UCSD-AML1 (cell line): ENCODE data around the gene NR5A2.
A peak's percentile ranks its signal among the peaks of the same experiment; 100 is the strongest.

Experiments used
- DNase-seq: peaks from one replicate; lab custom pipeline; 2025; ENCODE audit not compliant: unreplicated experiment; lab: John Stamatoyannopoulos, UW

The NR5A2 gene

GRCh38 chr1:200035956-200036618, 8.6 kb downstream of the NR5A2 start:
- no peak for DNase-seq

GRCh38 chr1:200036619-200037270, 9.2 kb downstream of the NR5A2 start:
- no peak for DNase-seq

GRCh38 chr1:200037501-200037900, 10.0 kb downstream of the NR5A2 start:
- no peak for DNase-seq

GRCh38 chr1:200037904-200038303, 10.4 kb downstream of the NR5A2 start:
- no peak for DNase-seq

GRCh38 chr1:200038325-200038980, 10.9 kb downstream of the NR5A2 start:
- peak; percentile 61 for DNase-seq

- DNase-seq = peak; percentile 69
These were observed 11.7 kb downstream of the NR5A2 start for GRCh38 chr1:200038981-200039848.

GRCh38 chr1:200039849-200040474, 12.5 kb downstream of the NR5A2 start:
- DNase-seq = peak; percentile 33

- peak; percentile 59 for DNase-seq
These were observed 13.1 kb downstream of the NR5A2 start for GRCh38 chr1:200040481-200041138.

GRCh38 chr1:200041337-200042118, 14.0 kb downstream of the NR5A2 start:
- DNase-seq = peak; percentile 44

GRCh38 chr1:200042119-200042551, 14.6 kb downstream of the NR5A2 start:
- DNase-seq = no peak

- peak; percentile 58 for DNase-seq
These were observed 15.2 kb downstream of the NR5A2 start for GRCh38 chr1:200042552-200043335.

GRCh38 chr1:200043336-200043668, 15.8 kb downstream of the NR5A2 start:
- DNase-seq = no peak

- DNase-seq = no peak
These were observed 18.6 kb downstream of the NR5A2 start for GRCh38 chr1:200046115-200046514.

GRCh38 chr1:200048244-200048643, 20.7 kb downstream of the NR5A2 start:
- DNase-seq = no peak

GRCh38 chr1:200049810-200050209, 22.3 kb downstream of the NR5A2 start:
- DNase-seq = no peak

- no peak for DNase-seq
These were observed 24.1 kb downstream of the NR5A2 start for GRCh38 chr1:200051620-200052019.

GRCh38 chr1:200053091-200053490, 25.6 kb downstream of the NR5A2 start:
- DNase-seq = no peak

GRCh38 chr1:200053646-200054045, 26.1 kb downstream of the NR5A2 start:
- DNase-seq = no peak

GRCh38 chr1:200058341-200058740, 30.8 kb downstream of the NR5A2 start:
- DNase-seq = no peak
